ENCODE measurements around the gene LBP.
"Not testable (repeated sequence)": the region's sequence is repeated elsewhere in the genome, so short reads cannot be mapped to it uniquely, and the experiment has no call there.

LBP gene

GRCh38 chr20:38346247-38346651 lies at the start of gene LBP:
Gene LBP (plus strand): TSS chr20:38346482. CDS start chr20:38346517, 35 bp downstream.
- DNase-seq (ENCODE audit: low read depth): no peak

GRCh38 chr20:38297916-38298674 lies 48.2 kb upstream of the LBP start:
- no peak for DNase-seq (ENCODE audit: low read depth)

GRCh38 chr20:38298768-38299288 lies 47.5 kb upstream of the LBP start:
- no peak for DNase-seq (ENCODE audit: low read depth)

GRCh38 chr20:38299963-38300362 lies 46.3 kb upstream of the LBP start:
- no peak for DNase-seq (ENCODE audit: low read depth)

GRCh38 chr20:38300438-38300837 lies 45.8 kb upstream of the LBP start:
- no peak for DNase-seq (ENCODE audit: low read depth)

- DNase-seq (ENCODE audit: low read depth): no peak
These were observed 45.0 kb upstream of the LBP start for GRCh38 chr20:38301309-38301708.

GRCh38 chr20:38302786-38303185 lies 43.5 kb upstream of the LBP start:
- DNase-seq (ENCODE audit: low read depth): no peak

- DNase-seq (ENCODE audit: low read depth): no peak
These were observed 42.3 kb upstream of the LBP start, which contains the start of gene BPI for GRCh38 chr20:38303908-38304379. Gene BPI (plus strand): TSS chr20:38304156. CDS start chr20:38304224, 68 bp downstream.

- no peak for DNase-seq (ENCODE audit: low read depth)
These were observed 41.3 kb upstream of the LBP start for GRCh38 chr20:38304845-38305447.

GRCh38 chr20:38305541-38305940 lies 40.7 kb upstream of the LBP start:
- DNase-seq (ENCODE audit: low read depth): no peak

GRCh38 chr20:38306379-38306778 lies 39.9 kb upstream of the LBP start:
- no peak for DNase-seq (ENCODE audit: low read depth)

GRCh38 chr20:38307371-38308046 lies 38.8 kb upstream of the LBP start:
- DNase-seq (ENCODE audit: low read depth): no peak

GRCh38 chr20:38308047-38308438 lies 38.2 kb upstream of the LBP start:
- DNase-seq (ENCODE audit: low read depth): no peak

GRCh38 chr20:38308447-38308846 lies 37.8 kb upstream of the LBP start:
- no peak for DNase-seq (ENCODE audit: low read depth)

GRCh38 chr20:38311091-38311490 lies 35.2 kb upstream of the LBP start:
- no peak for DNase-seq (ENCODE audit: low read depth)

GRCh38 chr20:38311491-38311890 lies 34.8 kb upstream of the LBP start:
- no peak for DNase-seq (ENCODE audit: low read depth)

GRCh38 chr20:38313676-38314075 lies 32.6 kb upstream of the LBP start:
- no peak for DNase-seq (ENCODE audit: low read depth)

GRCh38 chr20:38314350-38314749 lies 31.9 kb upstream of the LBP start:
- DNase-seq (ENCODE audit: low read depth): not testable (repeated sequence)

- DNase-seq (ENCODE audit: low read depth): no peak
These were observed 30.9 kb upstream of the LBP start for GRCh38 chr20:38315290-38315966.

- DNase-seq (ENCODE audit: low read depth): no peak
These were observed 29.9 kb upstream of the LBP start for GRCh38 chr20:38316341-38316740.

GRCh38 chr20:38317422-38317821 lies 28.9 kb upstream of the LBP start:
- no peak for DNase-seq (ENCODE audit: low read depth)

GRCh38 chr20:38320221-38320620 lies 26.1 kb upstream of the LBP start:
- no peak for DNase-seq (ENCODE audit: low read depth)
